Omental fat pad (tissue), 4 donors: ENCODE data around the gene RABL3. TPM values are rescaled to one million over a fixed set of nuclear protein-coding genes. Genes with fewer than 3 reads are reported as not detected.
"Not testable (repeated sequence)": the region's sequence is repeated elsewhere in the genome, so short reads cannot be mapped to it uniquely, and the experiment has no call there.

Experiments
- ATAC-seq: fragments of 150-250 bp; one replicate; pipeline ENCODE4 v1.9.1; 2016; ENCODE audit warnings: mild to moderate bottlenecking, moderate library complexity; ENCODE audit not compliant: low FRiP score
- DNase-seq: peaks from one replicate; pipeline ENCODE4 v3.0.0-alpha.2; 2019; ENCODE audit warnings: low spot score
- CTCF ChIP-seq, 3 donors: fragments of 450-650 bp; IDR thresholded peaks; one replicate each; pipeline ENCODE4 v1.5.1; 2016 to 2017; ENCODE audit warnings: antibody characterized with exemption in 3 of 3, mild to moderate bottlenecking in 3 of 3, moderate library complexity in 2 of 3
- total RNA-seq, 4 donors: library from RNA; depleted of rRNA; stranded (reverse); fragments of >200 nt; gene quantifications; one replicate each; pipeline ENCODE4 v1.1.0, GENCODE V29; 2016

RABL3 gene
- total RNA-seq, 4 donors from 2014 or later, result 15.3 to 24.3 (median 19.2) TPM

- DNase-seq, result no peak
- no peak for TF ChIP-seq CTCF (IDR thresholded peaks at IDR 0.05)
- no peak for ATAC-seq
Observed at GRCh38 chr3:120764206-120764605, 21.9 kb upstream of the RABL3 start.

- ATAC-seq (no peak), DNase-seq (no peak)
- no peak for TF ChIP-seq CTCF (IDR thresholded peaks at IDR 0.05)
Observed at GRCh38 chr3:120763601-120764000, 21.3 kb upstream of the RABL3 start.

DNA sequence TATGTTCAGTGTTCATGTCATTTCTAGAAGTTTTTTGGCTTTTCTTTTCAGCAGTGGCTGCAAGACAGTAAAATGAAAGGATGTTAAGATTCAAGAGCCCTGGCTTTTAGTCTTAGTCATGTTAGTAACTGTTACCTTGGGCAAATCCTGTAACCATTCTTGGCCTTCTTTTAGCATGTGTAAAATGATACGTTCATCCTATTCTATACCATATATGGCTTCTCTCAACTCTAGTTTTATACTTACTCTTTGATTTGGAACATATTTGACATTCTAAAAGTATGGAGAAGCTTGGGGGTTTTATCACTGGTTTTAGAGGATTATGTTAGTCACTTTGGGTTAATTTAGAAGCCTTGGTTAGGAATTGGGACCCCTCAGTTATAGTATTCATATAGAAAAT, 20.3 kb upstream of the RABL3 start:
- ATAC-seq (no peak), DNase-seq (no peak)
- no peak for TF ChIP-seq CTCF (IDR thresholded peaks at IDR 0.05)

GRCh38 chr3:120758551-120758950, 16.2 kb upstream of the RABL3 start:
- not testable (repeated sequence) for DNase-seq, ATAC-seq

DNA sequence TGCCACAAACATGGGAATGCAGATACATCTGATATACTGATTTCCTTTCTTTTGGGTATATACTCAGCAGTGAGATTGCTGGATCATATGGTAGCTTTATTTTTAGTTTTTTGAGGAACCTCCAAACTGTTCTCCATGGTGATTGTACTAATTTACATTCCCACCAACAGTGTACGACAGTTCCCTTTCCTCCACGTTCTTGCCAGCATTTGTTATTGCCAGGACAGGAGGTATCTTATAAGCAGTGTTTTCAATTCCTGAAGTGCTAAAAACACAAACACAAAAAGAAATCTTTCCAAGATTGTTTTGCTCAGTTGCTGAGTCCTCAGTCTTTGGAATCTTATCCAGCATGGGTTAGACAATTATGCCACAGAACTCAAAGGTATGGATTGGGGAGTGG, 13.7 kb upstream of the RABL3 start:
- no peak for DNase-seq
- TF ChIP-seq CTCF (IDR thresholded peaks at IDR 0.05), result no peak
- no peak for ATAC-seq

- DNase-seq (no peak), ATAC-seq (no peak)
Observed at GRCh38 chr3:120753810-120754209, 11.5 kb upstream of the RABL3 start.

GRCh38 chr3:120752865-120753264, 10.5 kb upstream of the RABL3 start:
- ATAC-seq, result no peak
- no peak for DNase-seq
- no peak for TF ChIP-seq CTCF (IDR thresholded peaks at IDR 0.05)

More at GRCh38 chr3:120753810-120754209, 11.5 kb upstream of the RABL3 start:
- TF ChIP-seq CTCF (IDR thresholded peaks at IDR 0.05), result no peak

DNA sequence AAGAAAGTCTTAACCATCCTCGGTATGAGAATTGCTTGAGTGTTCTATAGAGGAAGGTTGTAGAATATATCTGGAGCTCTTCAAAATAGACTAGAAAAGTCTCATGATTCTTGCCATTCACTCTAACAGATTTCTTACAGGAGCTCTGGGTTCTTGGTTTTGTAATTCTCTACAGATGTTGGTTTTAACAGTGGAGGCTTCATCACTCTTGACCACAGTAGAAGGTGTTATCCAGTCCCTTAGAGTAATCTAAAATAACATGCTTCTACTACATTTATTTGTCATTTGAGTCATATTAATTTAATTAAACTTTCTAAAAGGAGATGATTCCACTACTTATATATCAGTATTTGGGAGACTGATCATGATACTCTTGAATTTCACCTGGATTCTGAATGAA, 9.9 kb upstream of the RABL3 start:
- DNase-seq (no peak), ATAC-seq (no peak)
- no peak for TF ChIP-seq CTCF (IDR thresholded peaks at IDR 0.05)
